K562 (cell line): ENCODE data around the gene FAM168B.

Experiments
- CHD1 ChIP-seq: fragments of 200-600 bp; sonication (generic); IDR thresholded peaks from one replicate; pipeline ENCODE4 v1.6.1; 2012; ENCODE audit warnings: mild to moderate bottlenecking, moderate library complexity, low read length, inconsistent platforms
- E2F4 ChIP-seq: sonication (generic); formaldehyde crosslinking; IDR thresholded peaks from 2 replicates; pipeline ENCODE4 v1.8.0; 2022; ENCODE audit warnings: mild to moderate bottlenecking, low read depth, missing genetic modification reagents
- RBM25 ChIP-seq: fragments of 200-400 bp; formaldehyde crosslinking; IDR thresholded peaks from 2 replicates; pipeline ENCODE4 v1.6.1; 2018; ENCODE audit warnings: low read length, low read depth, moderate library complexity; ENCODE audit not compliant: severe bottlenecking
- SNAPC5 ChIP-seq: fragments of 250-450 bp; sonication (Bioruptor Pico); IDR thresholded peaks from 2 replicates; pipeline ENCODE4 v1.8.0; 2021; ENCODE audit warnings: moderate library complexity, mild to moderate bottlenecking, inconsistent platforms

- TF ChIP-seq RBM25: no peak
- TF ChIP-seq E2F4 (CRISPR knock-in tag): no peak
- TF ChIP-seq CHD1: no peak
- no peak for TF ChIP-seq SNAPC5 (CRISPR knock-in tag)
Observed at GRCh38 chr2:131032393-131032836, 60.8 kb downstream of the FAM168B start.
